ENCODE results near the gene SCYGR5.

- TF ChIP-seq CTCF (conservative IDR thresholded peaks at IDR 0.05; ENCODE audit: low read depth in 2 of 2) (no peak), POLR2AphosphoS5 (IDR thresholded peaks at IDR 0.05; ENCODE audit: low read depth) (no peak), ZNF114 (CRISPR knock-in tag; IDR thresholded peaks at IDR 0.05) (no peak), EZH2 (IDR thresholded peaks at IDR 0.05; ENCODE audit: low read depth, unreplicated experiment) (no peak), EZH2phosphoT487 (IDR thresholded peaks at IDR 0.05; ENCODE audit: unreplicated experiment) (no peak), CREB1 (CRISPR knock-in tag; IDR thresholded peaks at IDR 0.05; ENCODE audit: low read depth) (no peak), JUNB (IDR thresholded peaks at IDR 0.05; ENCODE audit: unreplicated experiment) (no peak), ZNF331 (CRISPR knock-in tag; IDR thresholded peaks at IDR 0.05; ENCODE audit: low read depth) (no peak)
- TF ChIP-seq, protein P1, sequence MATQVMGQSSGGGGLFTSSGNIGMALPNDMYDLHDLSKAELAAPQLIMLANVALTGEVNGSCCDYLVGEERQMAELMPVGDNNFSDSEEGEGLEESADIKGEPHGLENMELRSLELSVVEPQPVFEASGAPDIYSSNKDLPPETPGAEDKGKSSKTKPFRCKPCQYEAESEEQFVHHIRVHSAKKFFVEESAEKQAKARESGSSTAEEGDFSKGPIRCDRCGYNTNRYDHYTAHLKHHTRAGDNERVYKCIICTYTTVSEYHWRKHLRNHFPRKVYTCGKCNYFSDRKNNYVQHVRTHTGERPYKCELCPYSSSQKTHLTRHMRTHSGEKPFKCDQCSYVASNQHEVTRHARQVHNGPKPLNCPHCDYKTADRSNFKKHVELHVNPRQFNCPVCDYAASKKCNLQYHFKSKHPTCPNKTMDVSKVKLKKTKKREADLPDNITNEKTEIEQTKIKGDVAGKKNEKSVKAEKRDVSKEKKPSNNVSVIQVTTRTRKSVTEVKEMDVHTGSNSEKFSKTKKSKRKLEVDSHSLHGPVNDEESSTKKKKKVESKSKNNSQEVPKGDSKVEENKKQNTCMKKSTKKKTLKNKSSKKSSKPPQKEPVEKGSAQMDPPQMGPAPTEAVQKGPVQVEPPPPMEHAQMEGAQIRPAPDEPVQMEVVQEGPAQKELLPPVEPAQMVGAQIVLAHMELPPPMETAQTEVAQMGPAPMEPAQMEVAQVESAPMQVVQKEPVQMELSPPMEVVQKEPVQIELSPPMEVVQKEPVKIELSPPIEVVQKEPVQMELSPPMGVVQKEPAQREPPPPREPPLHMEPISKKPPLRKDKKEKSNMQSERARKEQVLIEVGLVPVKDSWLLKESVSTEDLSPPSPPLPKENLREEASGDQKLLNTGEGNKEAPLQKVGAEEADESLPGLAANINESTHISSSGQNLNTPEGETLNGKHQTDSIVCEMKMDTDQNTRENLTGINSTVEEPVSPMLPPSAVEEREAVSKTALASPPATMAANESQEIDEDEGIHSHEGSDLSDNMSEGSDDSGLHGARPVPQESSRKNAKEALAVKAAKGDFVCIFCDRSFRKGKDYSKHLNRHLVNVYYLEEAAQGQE (IDR thresholded peaks at IDR 0.05; ENCODE audit: unreplicated experiment) = no peak
Measured at GRCh38 chr2:227687189-227687588, 20.6 kb downstream of the SCYGR5 start.
